T-helper 9 cell (primary cell): Measurements from ENCODE around the gene DDX31.

Source experiments
- DNase-seq: peaks from one replicate; pipeline ENCODE4 v3.0.0-alpha.2; 2020

DDX31 gene

GRCh38 chr9:132632413-132633129 lies 37.2 kb downstream of the DDX31 start:
- DNase-seq: no peak

GRCh38 chr9:132631685-132632084 lies 38.1 kb downstream of the DDX31 start:
- no peak for DNase-seq

GRCh38 chr9:132631280-132631679 lies 38.5 kb downstream of the DDX31 start:
- DNase-seq: no peak

- no peak for DNase-seq
These were observed 39.0 kb downstream of the DDX31 start for GRCh38 chr9:132630811-132631210.

GRCh38 chr9:132630116-132630515 lies 39.7 kb downstream of the DDX31 start:
- no peak for DNase-seq

GRCh38 chr9:132628746-132629145 lies 41.0 kb downstream of the DDX31 start:
- no peak for DNase-seq

GRCh38 chr9:132627594-132627993 lies 42.2 kb downstream of the DDX31 start:
- no peak for DNase-seq

GRCh38 chr9:132627106-132627505 lies 42.7 kb downstream of the DDX31 start:
- DNase-seq: no peak

GRCh38 chr9:132626285-132626684 lies 43.5 kb downstream of the DDX31 start:
- DNase-seq: no peak

- DNase-seq: no peak
These were observed 47.6 kb downstream of the DDX31 start for GRCh38 chr9:132622159-132622558.

- no peak for DNase-seq
These were observed 53.1 kb downstream of the DDX31 start for GRCh38 chr9:132616725-132617124.

- no peak for DNase-seq
These were observed 54.0 kb downstream of the DDX31 start for GRCh38 chr9:132615774-132616173.

GRCh38 chr9:132614324-132614723 lies 55.5 kb downstream of the DDX31 start:
- DNase-seq: no peak

- no peak for DNase-seq
These were observed 59.1 kb downstream of the DDX31 start for GRCh38 chr9:132610661-132611060.

GRCh38 chr9:132609829-132610228 lies 60.0 kb downstream of the DDX31 start:
- no peak for DNase-seq

GRCh38 chr9:132609184-132609583 lies 60.6 kb downstream of the DDX31 start:
- DNase-seq: no peak

GRCh38 chr9:132606066-132606465 lies 63.7 kb downstream of the DDX31 start:
- no peak for DNase-seq

GRCh38 chr9:132605387-132605786 lies 64.4 kb downstream of the DDX31 start:
- DNase-seq: no peak

GRCh38 chr9:132602207-132602606 lies 67.6 kb downstream of the DDX31 start:
- no peak for DNase-seq

GRCh38 chr9:132600326-132600984 lies 69.3 kb downstream of the DDX31 start:
- DNase-seq: no peak

GRCh38 chr9:132597073-132597775 lies 72.6 kb downstream of the DDX31 start:
- DNase-seq: no peak

GRCh38 chr9:132596200-132596599 lies 73.6 kb downstream of the DDX31 start:
- DNase-seq: no peak

- DNase-seq: no peak
These were observed 74.5 kb downstream of the DDX31 start for GRCh38 chr9:132595319-132595718.

GRCh38 chr9:132594412-132594811 lies 75.4 kb downstream of the DDX31 start:
- DNase-seq: no peak
